H1 (cell line): ENCODE results near the gene TTLL7. TPM values are rescaled to one million over a fixed set of nuclear protein-coding genes. Genes with fewer than 3 reads are reported as not detected.

Experiments used
- NRF1 ChIP-seq: IDR thresholded peaks from 2 replicates; pipeline ENCODE4 v1.6.1; 2011; ENCODE audit warnings: mild to moderate bottlenecking, low read depth, low read length, improper control_type of control experiment
- USF2 ChIP-seq: IDR thresholded peaks from 2 replicates; pipeline ENCODE4 v1.6.1; 2011; ENCODE audit warnings: low read length, improper control_type of control experiment
- polyA plus RNA-seq, 7 experiments: library from polyadenylated mRNA; depleted of rRNA in 3 of 7; stranded (reverse) in 5 of 7; unstranded in 2 of 7; fragments of >200 nt in 5 of 7; fragments of 200-250 nt in 2 of 7; gene quantifications; 1 replicate in 5 of 7; 2 replicates in 1 of 7; 4 replicates in 1 of 7; pipeline versions ENCODE4 v1.2.1 to v1.2.3, GENCODE V29; 2011 to 2013; ENCODE audit warnings: missing spikeins in 2 of 7, mixed read lengths in 2 of 7
- total RNA-seq: library from RNA; stranded (reverse); fragmentation: NEBNext Ultra II Directional; extraction: Animal tissue kit (Norgen Biotek cat#: 25700); gene quantifications from 2 replicates; pipeline ENCODE4 v1.2.1, GENCODE V29; 2021

Gene TTLL7
- total and polyA plus RNA-seq, 2 of the 8 experiments (the other 6 are each of a cell fraction or from before 2014, with no cell fraction given), result 1.9 to 7.9 TPM

DNA sequence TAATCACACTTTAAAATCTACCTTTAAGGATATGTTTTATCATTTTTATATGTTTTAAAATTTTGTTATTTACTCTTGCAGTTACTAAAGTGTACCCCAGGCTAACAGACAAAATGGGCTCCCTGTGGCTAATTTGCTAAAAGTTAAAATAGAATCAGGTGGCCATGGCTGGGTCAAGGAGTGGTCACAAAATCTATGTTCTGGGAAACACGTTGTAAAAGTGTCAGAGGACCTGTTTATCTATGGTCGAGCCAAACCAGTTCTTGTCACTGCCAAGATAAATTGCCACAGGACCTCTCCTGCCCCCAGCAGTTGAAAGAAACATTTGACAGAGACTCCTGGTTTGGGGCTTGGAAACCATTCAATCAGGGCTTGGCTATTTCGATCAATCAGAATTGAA lies 21.2 kb upstream of the TTLL7 start (continued):
- TF ChIP-seq USF2 (no peak), NRF1 (no peak)
